Astrocyte (in vitro differentiated cells and primary cell): ENCODE data around the gene CXCL14.

Experiments used
- CTCF ChIP-seq: IDR thresholded peaks from 2 replicates; pipeline ENCODE4 v1.5.1; 2011; ENCODE audit warnings: low read depth, mild to moderate bottlenecking, inconsistent platforms, low read length, moderate library complexity; ENCODE audit not compliant: insufficient read depth
- EZH2 ChIP-seq: IDR thresholded peaks from 2 replicates; pipeline ENCODE4 v1.6.1; 2012; ENCODE audit warnings: mild to moderate bottlenecking, low read length, inconsistent platforms; ENCODE audit not compliant: insufficient read depth

GRCh38 chr5:135569755-135570452, 8.9 kb downstream of the CXCL14 start:
- TF ChIP-seq CTCF: peak; percentile 42
- no peak for TF ChIP-seq EZH2
